GM12801 (cell line): ENCODE data around the gene SF3B2.

Source experiments
- CTCF ChIP-seq: IDR thresholded peaks from one replicate; pipeline ENCODE4 v1.5.1; 2011; ENCODE audit warnings: control low read depth; ENCODE audit not compliant: insufficient read length; ENCODE audit errors: extremely low read depth

SF3B2 gene

GRCh38 chr11:66073669-66074068 lies 21.5 kb downstream of the SF3B2 start:
- TF ChIP-seq CTCF = no peak

GRCh38 chr11:66075273-66075672 lies 23.1 kb downstream of the SF3B2 start:
- no peak for TF ChIP-seq CTCF

GRCh38 chr11:66076561-66076960 lies 24.4 kb downstream of the SF3B2 start:
- no peak for TF ChIP-seq CTCF

GRCh38 chr11:66077927-66078326 lies 25.8 kb downstream of the SF3B2 start:
- no peak for TF ChIP-seq CTCF

- no peak for TF ChIP-seq CTCF
Measured at GRCh38 chr11:66080055-66080817, 28.1 kb downstream of the SF3B2 start.

- no peak for TF ChIP-seq CTCF
Measured at GRCh38 chr11:66081505-66081904, 29.3 kb downstream of the SF3B2 start.

- no peak for TF ChIP-seq CTCF
Measured at GRCh38 chr11:66082946-66083698, 31.0 kb downstream of the SF3B2 start.
